Measurements from ENCODE around the gene BMPR1B.

BMPR1B gene

GRCh38 chr4:95193391-95194224, 435.9 kb downstream of the BMPR1B start:
- DNase-seq, result no peak

GRCh38 chr4:95197353-95197752, 439.6 kb downstream of the BMPR1B start:
- DNase-seq, result no peak

- no peak for DNase-seq
These were observed 441.2 kb downstream of the BMPR1B start for GRCh38 chr4:95198961-95199360.

GRCh38 chr4:95204267-95204844, 446.6 kb downstream of the BMPR1B start:
- DNase-seq, result no peak

GRCh38 chr4:95204873-95205272, 447.1 kb downstream of the BMPR1B start:
- DNase-seq, result no peak

Measured in hematopoietic multipotent progenitor cell treated with erythropoietin and hydrocortisone succinate and interleukin-3 and kit ligand, for 8 days (in vitro differentiated cells).